HG03469 (cell line): ENCODE data around the gene UGT1A10.
"Not testable (repeated sequence)": the region's sequence is repeated elsewhere in the genome, so short reads cannot be mapped to it uniquely, and the experiment has no call there.

Source experiments
- ATAC-seq: cut with Tn5 transposase; IDR thresholded peaks from one replicate; pipeline ENCODE4 v1.9.1; 2021; ENCODE audit warnings: mild to moderate bottlenecking, moderate library complexity, moderate number of reproducible peaks; ENCODE audit not compliant: unreplicated experiment

Gene UGT1A10

DNA sequence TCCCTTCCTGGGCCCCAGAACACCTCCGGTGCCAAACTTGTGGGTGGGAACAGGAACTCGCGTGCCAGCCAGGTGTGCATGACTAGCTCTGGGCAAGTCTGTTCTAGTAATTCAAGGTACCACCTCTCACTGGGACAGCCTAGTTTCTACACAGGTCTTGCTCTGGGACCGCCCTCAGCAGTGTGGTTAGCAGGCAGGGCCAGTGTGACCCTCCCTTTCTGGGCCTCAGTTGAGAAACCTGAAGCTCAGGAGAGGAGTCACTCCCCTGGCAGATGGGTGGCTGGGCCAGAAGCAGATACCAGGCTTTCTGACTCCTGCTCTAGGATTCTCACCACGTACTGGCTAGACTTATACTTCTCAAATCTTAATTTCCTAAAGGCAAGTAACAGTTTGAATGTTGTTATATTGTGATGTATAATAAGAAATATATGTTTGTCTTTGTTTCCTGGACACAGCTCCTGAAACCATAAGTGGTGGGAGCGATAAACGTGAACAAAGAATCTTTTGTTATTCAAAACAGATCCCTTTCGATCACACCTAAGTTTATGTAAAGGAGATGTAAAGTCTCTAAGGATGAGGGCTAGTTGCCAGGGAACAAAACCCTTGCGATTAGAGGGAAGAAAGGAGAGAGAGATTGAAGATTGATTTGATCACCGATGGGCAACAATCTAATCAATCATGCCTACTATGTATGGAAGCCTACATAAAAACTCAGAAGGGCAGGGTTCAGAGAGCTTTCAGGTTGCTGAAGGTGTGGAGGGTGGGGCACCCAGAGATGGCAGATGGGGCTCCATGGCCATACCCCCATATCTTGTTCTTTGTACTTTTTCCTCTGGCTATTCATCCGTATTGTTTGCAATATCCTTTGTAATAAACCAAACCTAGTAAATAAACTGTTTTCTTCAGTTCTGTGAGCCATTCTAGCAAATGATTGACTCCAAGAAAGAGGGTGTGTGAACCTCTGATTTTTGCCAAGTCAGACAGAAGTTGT, 55.5 kb downstream of the UGT1A10 start:
- no peak for ATAC-seq

DNA sequence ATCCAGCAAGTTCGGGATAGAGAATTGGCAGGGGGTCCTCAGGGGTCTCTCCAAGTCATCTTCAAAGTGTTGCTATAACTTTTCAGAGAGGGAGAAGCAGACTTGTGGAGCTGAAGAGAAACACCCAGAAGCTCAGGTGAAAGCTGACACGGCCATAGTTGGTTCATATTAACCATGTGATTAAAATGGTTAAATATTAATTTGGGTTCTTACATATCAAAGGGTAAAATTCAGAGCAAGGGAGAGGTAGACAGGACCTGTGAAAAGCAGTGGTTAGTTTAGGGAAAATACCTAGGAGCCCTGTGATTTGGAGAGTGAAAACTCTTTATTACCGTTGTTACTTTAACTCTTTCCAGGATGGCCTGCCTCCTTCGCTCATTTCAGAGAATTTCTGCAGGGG, 56.4 kb downstream of the UGT1A10 start, which contains the start of gene UGT1A6:
Gene UGT1A6 (plus strand): TSS at position 243 of the 400 bp plus-strand sequence. CDS start 115 bp downstream, at position 358.
- ATAC-seq = no peak

DNA sequence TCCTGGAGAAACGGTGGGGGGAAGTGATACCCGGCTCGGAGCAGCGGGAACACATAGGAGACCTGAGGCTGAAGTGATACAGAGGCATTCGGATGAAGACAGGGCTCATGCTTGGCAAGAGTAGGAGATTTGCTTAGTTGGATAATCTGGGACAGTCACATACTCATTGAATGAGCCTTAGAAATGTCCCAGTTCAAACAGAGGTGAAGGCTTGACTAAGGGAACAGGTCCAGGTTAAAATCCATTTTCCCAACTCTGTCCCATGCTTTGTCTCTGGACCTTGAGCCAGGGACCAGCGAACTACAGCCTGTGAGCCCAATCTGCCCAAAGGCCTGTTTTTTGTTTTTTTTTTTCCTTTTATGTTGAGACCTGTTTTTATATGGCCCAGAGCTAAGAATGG, 57.7 kb downstream of the UGT1A10 start:
- ATAC-seq = no peak

GRCh38 chr2:233698740-233699139, 62.5 kb downstream of the UGT1A10 start:
- no peak for ATAC-seq

DNA sequence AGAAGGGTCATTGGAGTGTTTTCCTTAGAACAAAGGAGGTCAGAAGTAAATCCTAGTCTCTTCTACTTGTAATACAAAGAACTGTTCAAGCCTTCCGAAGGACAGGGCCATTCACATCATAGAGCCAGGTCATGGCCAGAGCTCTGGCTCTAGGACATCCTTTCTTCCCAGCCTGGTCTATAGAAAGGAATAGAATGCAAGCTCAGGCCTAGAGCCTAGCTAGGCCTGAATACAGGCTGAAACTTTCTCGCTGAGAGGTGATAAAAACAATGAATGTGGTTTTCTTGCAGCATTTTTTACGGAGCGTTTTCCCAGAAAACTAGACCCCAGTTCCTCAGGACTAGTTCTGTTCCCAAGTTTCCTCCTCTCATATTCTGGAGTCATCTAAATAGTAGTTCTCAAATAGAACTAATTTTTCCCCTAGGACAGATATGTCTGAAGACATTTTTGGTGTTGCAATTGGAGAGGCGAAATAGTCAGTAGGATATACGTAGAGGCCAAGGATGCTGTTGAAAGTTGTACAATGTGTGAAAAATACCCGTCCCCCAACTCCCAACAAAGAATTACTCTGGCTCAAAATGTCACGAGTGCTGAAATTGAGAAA, 63.3 kb downstream of the UGT1A10 start:
- ATAC-seq = no peak

GRCh38 chr2:233700028-233700635, 63.9 kb downstream of the UGT1A10 start:
- ATAC-seq = no peak

DNA sequence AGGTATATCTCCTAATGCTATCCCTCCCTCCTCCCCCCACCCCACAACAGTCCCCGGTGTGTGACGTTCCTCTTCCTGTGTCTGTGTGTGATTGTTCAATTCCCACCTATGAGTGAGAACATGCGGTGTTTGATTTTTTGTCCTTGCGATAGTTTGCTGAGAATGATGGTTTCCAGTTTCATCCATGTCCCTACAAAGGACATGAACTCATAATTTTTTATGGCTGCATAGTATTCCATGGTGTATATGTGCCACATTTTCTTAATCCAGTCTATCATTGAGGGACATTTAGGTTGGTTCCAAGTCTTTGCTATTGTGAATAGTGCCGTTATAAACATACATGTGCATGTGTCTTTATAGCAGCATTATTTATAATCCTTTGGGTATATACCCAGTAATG, 64.6 kb downstream of the UGT1A10 start:
- ATAC-seq = not testable (repeated sequence)

DNA sequence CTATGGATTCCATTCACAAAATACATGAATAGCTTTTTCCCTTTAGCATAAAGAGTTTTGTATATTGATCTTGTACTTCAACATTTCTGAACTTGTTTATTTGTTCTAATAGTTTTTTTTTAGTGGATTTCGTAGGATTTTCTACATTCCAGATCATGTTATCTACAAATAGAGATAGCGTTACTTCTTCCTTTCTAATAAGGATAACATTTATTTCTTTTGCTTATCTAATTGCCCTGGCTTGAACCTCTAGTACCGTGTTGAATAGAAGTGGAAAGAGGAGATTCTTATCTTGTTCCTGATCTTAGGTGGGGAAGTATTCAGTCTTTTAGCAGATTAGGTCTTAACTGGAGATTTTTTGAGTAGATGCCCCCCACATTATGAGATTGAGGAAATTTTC, 66.0 kb downstream of the UGT1A10 start:
- no peak for ATAC-seq

DNA sequence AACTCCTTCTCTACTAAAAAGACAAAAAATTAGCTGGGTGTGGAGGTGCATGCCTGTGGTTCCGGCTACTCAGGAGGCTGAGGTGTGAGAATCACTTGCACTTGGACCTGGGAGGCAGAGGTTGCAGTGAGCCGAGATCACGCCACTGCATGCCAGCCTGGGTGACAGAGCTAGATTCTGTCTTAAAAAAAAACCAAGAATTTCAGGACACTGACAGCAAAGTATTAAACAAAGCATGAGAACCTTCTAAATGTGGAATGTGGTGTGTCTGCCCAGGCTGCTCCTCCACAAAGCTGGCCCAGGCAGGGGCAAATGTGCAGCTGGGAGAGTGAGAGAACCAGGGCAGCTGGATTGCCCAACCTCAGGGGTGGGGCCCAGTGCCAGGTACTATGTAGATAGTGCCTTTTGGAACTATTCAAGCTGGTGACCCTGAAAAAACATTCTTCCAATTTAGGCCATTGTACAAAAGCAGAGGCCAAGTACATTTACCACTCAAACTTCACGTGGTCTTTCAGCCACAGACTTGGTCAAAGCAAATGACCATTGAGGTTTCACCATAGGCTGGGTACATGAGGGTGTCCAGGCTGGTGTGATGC, 69.8 kb downstream of the UGT1A10 start:
- ATAC-seq = no peak

DNA sequence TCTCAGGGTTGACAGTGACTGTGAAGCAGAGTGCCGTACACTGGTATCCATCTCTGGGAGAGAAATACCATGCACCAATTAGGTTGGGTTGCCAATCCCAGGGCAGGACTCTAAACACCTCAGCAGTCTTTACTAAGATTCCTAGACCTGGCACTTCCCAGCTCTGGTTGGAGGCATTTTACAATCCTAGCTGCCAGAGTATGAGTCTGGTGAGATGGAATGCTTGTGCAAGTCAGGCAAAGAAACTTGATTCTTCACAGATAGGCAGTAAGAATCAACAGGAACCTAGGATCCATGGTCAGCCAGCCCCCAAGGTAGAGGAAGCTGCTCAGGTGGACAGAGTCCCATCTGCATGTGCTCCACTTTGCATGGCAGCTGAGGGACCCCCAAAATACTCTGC, 70.5 kb downstream of the UGT1A10 start:
- ATAC-seq = no peak

DNA sequence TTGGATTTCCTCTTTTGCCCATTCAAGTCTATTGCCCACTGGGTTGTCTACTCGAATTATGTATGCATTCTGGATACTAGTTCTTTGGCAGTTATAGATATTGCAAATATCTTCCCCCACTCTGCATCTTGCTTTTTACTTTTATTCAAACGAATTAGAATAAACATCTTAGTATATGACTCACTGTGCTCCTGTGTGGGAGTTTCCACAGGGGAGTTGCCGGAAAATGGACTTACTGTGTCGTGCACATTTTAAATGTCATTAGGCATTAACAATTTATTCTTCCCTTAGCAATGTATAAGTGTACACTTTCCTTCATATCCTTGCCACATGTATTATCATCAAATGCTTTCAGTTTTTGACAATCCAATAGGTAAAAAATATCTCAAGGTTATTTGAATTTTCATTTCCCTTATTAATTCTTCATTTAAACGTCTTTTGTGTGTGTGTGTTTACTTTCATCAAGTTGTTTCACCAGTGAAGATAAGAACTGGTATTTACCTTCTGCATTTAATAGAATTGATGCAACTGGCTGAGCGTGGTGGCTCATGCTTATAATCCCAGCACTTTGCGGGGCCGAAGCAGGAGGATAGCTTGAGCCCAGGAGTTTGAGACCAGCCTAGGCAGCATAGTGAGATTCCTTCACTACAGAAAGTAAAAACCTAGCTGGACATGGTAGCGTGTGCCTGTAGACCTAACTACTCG, 71.8 kb downstream of the UGT1A10 start:
- no peak for ATAC-seq

DNA sequence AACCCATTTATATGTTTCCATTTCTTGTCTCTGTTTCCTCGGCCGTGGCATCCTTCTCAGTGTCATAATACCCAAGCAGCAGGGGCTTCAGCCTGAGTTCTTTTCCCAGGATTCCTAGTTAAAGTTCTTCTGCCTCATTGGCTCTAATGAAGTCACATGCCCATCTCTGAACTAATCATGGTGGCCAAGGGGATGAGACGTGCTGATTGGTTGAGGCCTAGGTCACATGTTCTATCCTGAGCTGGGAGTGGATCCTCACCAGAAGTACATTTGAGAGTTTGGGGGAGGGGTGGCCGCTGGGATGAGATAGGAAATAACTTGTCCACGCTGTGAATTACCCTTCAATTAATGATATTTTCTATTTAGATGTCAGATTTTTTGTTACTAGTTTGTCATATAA, 72.7 kb downstream of the UGT1A10 start:
- no peak for ATAC-seq

- no peak for ATAC-seq
These were observed 75.2 kb downstream of the UGT1A10 start for GRCh38 chr2:233711312-233712008.

DNA sequence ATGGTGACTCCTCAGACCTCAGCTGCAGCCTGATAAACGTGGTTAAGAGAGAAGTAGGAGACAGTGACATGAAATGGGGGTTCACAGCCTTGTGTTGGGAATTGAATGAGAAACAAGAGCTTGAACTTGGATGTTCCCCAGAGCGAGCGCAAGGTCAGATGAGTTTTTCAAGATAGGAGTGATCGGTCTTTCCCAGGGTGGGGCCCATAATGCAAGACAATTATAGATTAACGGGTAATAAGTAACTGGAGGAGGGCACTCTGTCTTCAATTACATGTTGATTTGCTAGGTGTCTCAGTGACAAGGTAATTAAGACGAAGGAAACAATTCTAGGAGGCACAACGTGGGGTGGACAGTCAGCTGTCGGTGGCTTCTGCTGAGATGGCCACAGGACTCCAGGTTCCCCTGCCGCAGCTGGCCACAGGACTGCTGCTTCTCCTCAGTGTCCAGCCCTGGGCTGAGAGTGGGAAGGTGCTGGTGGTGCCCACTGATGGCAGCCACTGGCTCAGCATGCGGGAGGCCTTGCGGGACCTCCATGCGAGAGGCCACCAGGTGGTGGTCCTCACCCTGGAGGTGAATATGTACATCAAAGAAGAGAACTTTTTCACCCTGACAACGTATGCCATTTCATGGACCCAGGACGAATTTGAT, 76.5 kb downstream of the UGT1A10 start, which contains the start of gene UGT1A5:
Gene UGT1A5 (plus strand): TSS at position 297 of the 651 bp plus-strand sequence. CDS start 85 bp downstream, at position 382.
- no peak for ATAC-seq

DNA sequence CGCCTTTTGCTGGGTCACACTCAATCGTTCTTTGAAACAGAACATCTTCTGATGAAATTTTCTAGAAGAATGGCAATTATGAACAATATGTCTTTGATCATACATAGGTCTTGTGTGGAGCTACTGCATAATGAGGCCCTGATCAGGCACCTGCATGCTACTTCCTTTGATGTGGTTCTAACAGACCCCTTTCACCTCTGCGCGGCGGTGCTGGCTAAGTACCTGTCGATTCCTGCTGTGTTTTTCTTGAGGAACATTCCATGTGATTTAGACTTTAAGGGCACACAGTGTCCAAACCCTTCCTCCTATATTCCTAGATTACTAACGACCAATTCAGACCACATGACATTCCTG, 77.0 kb downstream of the UGT1A10 start:
- no peak for ATAC-seq

DNA sequence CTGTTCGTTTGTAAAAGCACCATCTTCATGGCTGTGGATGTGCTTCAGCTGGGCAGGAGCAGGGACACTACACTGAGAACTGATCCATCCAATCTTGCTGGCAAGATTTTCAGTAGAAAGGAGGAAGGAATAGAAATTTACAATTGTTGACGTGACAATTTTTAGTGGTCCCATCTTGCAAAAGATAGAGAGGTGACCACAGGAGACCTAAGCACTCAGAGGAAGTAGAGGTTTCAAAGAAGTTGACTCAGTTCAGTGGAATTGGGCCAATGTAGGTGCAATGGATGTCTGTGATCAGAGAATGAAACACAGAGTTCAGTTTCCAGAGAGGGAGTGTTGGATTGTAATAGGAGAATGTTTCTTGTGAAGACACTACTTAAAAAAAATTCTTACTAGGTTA, 77.9 kb downstream of the UGT1A10 start:
- no peak for ATAC-seq

GRCh38 chr2:233718552-233718951, 82.3 kb downstream of the UGT1A10 start, which contains the start of gene UGT1A4:
Gene UGT1A4, plus strand, starts transcription at chr2:233718736. Its CDS starts 85 bp downstream, at chr2:233718821.
- ATAC-seq = no peak

DNA sequence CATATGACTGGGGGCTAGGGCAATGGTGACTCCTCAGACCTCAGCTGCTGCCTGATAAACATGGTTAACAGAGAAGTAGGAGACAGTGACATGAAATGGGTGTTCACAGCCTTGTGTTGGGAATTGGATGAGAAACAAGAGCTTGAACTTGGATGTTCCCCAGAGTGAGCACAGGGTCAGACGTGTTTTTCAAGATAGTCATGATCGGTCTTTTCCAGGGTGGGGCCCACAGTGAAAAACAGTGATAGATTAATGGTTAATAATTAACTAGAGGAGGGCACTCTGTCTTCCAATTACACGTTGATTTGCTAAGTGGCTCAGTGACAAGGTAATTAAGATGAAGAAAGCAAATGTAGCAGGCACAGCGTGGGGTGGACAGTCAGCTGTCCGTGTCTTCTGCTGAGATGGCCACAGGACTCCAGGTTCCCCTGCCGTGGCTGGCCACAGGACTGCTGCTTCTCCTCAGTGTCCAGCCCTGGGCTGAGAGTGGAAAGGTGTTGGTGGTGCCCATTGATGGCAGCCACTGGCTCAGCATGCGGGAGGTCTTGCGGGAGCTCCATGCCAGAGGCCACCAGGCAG, 92.6 kb downstream of the UGT1A10 start, which contains the start of gene UGT1A3:
Gene UGT1A3 (plus strand): TSS at position 320 of the 579 bp plus-strand sequence. CDS start 85 bp downstream, at position 405.
- no peak for ATAC-seq
